Hematopoietic multipotent progenitor cell treated with erythropoietin and hydrocortisone succinate and interleukin-3 and kit ligand, for 8 days (in vitro differentiated cells): Measurements from ENCODE around the gene ATP8B3.

ENCODE experiments used
- DNase-seq: peaks from one replicate; pipeline ENCODE4 v3.0.0-alpha.2; 2015

ATP8B3 gene

GRCh38 chr19:1739960-1740629, 72.0 kb downstream of the ATP8B3 start:
- DNase-seq = no peak

- no peak for DNase-seq
These were observed 75.1 kb downstream of the ATP8B3 start for GRCh38 chr19:1736927-1737326.

GRCh38 chr19:1736280-1736679, 75.8 kb downstream of the ATP8B3 start:
- no peak for DNase-seq

GRCh38 chr19:1734321-1734966, 77.6 kb downstream of the ATP8B3 start:
- no peak for DNase-seq
